HG03575 (cell line): ENCODE data around the gene TACC2.
"Not testable (repeated sequence)": the region's sequence is repeated elsewhere in the genome, so short reads cannot be mapped to it uniquely, and the experiment has no call there.

Experiments used
- ATAC-seq: cut with Tn5 transposase; IDR thresholded peaks from one replicate; pipeline ENCODE4 v1.9.1; 2021; ENCODE audit not compliant: unreplicated experiment, insufficient number of reproducible peaks, low FRiP score; ENCODE audit errors: extremely low read depth

Gene TACC2

DNA sequence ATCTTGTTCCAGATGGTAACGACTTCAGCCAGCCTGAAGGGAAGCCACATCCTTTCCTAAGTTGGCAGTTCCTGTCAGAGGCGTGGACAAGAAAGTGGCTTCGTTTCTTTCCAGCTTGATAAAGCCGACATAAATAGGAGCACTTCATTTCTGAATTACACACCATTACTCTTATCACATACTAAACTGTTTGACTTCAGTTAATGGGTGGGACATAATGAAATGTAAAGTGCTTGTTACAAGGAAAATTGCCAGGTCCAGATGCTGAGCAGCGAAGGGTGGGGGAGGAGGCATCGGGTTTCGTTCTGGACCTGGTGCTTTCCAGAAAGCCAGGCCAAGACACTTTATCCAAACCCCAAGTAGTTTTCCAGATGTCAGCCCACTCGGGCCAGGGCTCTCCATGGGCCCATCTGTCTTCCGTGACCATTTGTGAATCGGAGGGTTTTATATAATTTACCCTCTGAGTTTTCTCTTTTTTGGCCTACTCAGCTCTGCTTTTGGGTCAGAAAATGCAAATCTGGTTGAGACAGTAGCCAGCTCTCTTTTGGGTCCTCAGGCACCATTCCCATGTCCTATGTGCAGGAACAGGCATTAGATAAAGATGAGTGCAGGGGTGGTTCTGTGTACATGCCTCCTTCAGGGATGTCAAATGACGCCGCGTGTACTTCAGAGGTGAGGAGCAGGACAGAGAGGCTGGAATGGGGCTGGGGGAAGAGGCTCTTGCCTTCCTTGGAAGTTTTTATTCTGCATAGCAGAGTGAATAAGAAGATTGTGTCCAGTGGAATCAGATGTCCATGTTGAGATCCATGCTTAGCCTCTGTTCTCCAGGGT is 90.2 kb downstream of the TACC2 start:
- ATAC-seq: no peak

DNA sequence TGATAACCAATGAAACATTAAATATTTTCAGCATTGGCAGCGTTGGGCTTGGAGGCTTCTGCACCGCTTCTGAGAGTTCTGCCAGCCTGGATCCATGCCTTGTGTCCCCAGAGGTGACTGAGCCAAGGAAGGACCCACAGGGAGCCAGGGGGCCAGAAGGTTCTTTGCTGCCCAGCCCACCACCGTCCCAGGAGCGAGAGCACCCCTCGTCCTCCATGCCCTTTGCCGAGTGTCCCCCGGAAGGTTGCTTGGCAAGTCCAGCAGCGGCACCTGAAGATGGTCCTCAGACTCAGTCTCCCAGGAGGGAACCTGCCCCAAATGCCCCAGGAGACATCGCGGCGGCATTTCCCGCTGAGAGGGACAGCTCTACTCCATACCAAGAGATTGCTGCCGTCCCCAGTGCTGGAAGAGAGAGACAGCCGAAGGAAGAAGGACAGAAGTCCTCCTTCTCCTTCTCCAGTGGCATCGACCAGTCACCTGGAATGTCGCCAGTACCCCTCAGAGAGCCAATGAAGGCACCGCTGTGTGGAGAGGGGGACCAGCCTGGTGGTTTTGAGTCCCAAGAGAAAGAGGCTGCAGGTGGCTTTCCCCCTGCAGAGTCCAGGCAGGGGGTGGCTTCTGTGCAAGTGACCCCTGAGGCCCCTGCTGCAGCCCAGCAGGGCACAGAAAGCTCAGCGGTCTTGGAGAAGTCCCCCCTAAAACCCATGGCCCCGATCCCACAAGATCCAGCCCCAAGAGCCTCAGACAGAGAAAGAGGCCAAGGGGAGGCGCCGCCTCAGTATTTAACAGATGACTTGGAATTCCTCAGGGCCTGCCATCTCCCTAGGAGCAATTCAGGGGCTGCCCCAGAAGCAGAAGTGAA is 93.9 kb downstream of the TACC2 start:
- no peak for ATAC-seq

- no peak for ATAC-seq
Observed at GRCh38 chr10:122083478-122084025, 94.6 kb downstream of the TACC2 start.

GRCh38 chr10:122084286-122085041 is 95.5 kb downstream of the TACC2 start:
- no peak for ATAC-seq

DNA sequence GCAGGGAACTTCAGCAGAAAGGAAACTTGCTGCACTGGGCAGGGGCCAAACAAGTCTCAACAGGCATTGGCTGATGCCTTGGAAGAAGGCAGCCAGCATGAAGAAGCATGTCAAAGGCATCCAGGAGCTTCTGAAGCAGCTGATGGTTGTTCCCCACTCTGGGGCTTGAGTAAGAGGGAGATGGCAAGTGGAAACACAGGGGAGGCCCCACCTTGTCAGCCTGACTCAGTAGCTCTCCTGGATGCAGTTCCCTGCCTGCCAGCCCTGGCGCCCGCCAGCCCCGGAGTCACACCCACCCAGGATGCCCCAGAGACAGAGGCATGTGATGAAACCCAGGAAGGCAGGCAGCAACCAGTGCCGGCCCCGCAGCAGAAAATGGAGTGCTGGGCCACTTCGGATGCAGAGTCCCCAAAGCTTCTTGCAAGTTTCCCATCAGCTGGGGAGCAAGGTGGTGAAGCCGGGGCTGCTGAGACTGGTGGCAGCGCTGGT is 96.5 kb downstream of the TACC2 start:
- no peak for ATAC-seq

- no peak for ATAC-seq
Observed at GRCh38 chr10:122086416-122087240, 97.7 kb downstream of the TACC2 start.

DNA sequence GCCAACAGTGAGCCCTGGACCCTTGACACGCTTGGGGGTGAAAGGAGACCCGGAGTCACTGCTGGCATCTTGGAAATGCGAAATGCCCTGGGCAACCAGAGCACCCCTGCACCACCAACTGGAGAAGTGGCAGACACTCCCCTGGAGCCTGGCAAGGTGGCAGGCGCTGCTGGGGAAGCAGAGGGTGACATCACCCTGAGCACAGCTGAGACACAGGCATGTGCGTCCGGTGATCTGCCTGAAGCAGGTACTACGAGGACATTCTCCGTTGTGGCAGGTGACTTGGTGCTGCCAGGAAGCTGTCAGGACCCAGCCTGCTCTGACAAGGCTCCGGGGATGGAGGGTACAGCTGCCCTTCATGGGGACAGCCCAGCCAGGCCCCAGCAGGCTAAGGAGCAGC is 98.5 kb downstream of the TACC2 start:
- ATAC-seq: no peak

- no peak for ATAC-seq
Observed at GRCh38 chr10:122089311-122090017, 100.5 kb downstream of the TACC2 start.

GRCh38 chr10:122091722-122092121 is 102.8 kb downstream of the TACC2 start:
- no peak for ATAC-seq

GRCh38 chr10:122093076-122093475 is 104.1 kb downstream of the TACC2 start:
- no peak for ATAC-seq

DNA sequence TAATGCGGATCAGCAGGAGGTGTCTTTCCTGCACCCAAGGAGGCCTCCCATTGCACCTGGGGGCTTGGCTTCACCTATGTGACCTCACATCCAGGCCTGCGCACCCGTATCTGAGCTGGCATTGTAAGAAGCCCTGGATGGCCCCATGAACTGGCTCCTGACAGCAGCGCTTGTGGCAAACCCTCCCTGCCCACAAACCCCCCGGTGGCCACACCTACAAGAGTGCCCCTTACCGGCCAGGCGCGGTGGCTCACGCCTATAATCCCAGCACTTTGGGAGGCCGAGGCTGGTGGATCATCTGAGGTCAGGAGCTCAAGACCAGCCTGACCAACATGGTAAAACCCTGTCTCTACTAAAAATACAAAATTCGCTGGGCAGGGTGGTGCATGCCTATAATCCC is 107.2 kb downstream of the TACC2 start:
- ATAC-seq: not testable (repeated sequence)

- ATAC-seq: no peak
Observed at GRCh38 chr10:122096705-122097104, 107.7 kb downstream of the TACC2 start.

DNA sequence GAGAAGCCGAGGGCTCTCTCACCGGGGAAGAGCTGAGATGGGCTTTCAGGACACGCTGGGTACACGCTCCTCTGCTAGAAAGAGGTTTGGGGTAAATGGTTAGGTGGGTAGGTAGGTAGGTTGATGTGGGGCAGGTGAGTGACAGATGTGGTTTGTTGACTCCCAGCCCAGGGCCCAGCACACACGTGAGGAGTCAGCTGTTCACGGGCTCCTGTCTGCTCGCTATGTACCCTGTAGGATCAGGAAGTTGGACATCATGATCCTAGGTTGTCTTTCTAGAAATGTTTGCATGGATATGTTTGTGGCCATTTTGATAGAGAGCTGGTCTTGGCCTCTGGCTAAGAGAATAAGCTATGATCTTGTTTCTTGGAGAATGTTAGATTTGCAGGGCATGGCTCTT is 109.0 kb downstream of the TACC2 start:
- ATAC-seq: no peak

- ATAC-seq: no peak
Observed at GRCh38 chr10:122098924-122099323, 110.0 kb downstream of the TACC2 start.

DNA sequence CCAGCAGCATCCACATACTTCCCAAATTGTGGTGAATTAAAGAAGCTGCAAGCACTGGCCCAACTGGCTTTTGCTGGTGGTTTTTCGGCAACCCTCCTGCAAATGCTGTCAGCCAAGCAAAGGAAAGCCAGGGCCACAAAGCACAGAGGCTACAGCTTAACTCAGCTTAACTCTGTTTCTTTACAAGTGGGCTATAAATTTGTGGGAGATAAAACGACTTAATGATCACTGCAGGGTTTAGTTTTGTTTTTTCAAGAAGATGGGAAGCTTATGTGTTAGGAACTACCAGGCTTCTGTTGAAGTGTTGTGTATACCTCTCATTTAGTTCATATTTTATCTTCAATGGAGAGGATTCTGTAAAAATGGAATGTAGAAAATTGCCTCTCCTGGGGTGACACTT is 110.6 kb downstream of the TACC2 start:
- ATAC-seq: no peak

DNA sequence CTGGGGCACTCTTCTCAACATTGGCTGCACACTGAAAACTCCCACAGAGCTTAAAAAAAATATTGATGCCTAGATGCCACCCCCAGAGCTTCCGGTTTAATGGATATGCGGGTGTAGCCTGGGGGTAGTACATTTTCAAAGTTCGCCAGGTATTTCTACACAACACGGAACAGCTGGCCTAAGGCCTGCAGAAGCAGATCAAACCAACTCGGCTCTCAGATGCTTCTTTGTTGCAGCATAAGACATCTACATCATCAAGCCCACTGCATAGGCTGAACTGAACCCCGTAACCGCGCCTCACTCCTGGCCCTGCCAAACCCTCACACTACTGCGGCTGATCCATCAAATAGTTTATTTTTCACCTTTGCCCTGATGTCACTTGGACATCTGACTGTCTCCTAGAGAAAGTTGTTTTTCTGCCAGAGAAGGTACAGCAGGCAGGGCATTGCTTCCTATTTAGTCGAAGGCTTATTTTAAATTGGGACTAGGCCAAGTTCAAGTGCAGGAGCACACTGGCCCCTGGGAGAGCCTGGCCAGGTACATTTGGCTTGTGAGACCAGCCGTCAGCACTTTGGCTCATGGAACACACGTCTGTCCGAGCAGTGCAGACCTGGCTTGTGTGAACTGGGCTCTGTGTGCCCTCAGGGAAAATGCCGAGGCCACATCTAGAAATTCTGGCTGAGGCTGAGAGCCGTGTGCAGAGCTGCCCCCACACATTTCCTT is 113.3 kb downstream of the TACC2 start:
- no peak for ATAC-seq

- ATAC-seq: no peak
Observed at GRCh38 chr10:122102869-122103525, 114.0 kb downstream of the TACC2 start.
